Activated naive CD4-positive, alpha-beta T cell treated with anti-CD3 and anti-CD28 coated beads, Interleukin-2, amount 10 ng/mL, durations not matched to agents 7 days and 5 days (primary cell): ENCODE measurements around the gene ASH1L.

ENCODE experiments used
- CTCF ChIA-PET: fragments of 350-600 bp; sonication (Branson Sonifier 250); formaldehyde crosslinking; loops from one replicate; lab custom pipeline; 2021; ENCODE audit warnings: antibody characterized with exemption; lab: Charles Lee
- DNase-seq: peaks from one replicate; pipeline ENCODE4 v3.0.0-alpha.2; 2020
- H3K27ac Mint-ChIP-seq: one replicate; pipeline ENCODE4 v1.8.0; 2021; ENCODE audit warnings: mild to moderate bottlenecking, moderate library complexity, mixed read lengths
- H3K27me3 Mint-ChIP-seq: one replicate; pipeline ENCODE4 v1.8.0; 2021; ENCODE audit warnings: mild to moderate bottlenecking, mixed read lengths
- H3K36me3 Mint-ChIP-seq: one replicate; pipeline ENCODE4 v1.8.0; 2021; ENCODE audit warnings: mixed read lengths
- H3K4me1 Mint-ChIP-seq: one replicate; pipeline ENCODE4 v1.8.0; 2021; ENCODE audit warnings: mixed read lengths
- H3K4me3 Mint-ChIP-seq: one replicate; pipeline ENCODE4 v1.8.0; 2021; ENCODE audit warnings: mild to moderate bottlenecking, moderate library complexity, mixed read lengths
- H3K9me3 Mint-ChIP-seq: one replicate; pipeline ENCODE4 v1.8.0; 2021; ENCODE audit warnings: mixed read lengths

Gene ASH1L

DNA sequence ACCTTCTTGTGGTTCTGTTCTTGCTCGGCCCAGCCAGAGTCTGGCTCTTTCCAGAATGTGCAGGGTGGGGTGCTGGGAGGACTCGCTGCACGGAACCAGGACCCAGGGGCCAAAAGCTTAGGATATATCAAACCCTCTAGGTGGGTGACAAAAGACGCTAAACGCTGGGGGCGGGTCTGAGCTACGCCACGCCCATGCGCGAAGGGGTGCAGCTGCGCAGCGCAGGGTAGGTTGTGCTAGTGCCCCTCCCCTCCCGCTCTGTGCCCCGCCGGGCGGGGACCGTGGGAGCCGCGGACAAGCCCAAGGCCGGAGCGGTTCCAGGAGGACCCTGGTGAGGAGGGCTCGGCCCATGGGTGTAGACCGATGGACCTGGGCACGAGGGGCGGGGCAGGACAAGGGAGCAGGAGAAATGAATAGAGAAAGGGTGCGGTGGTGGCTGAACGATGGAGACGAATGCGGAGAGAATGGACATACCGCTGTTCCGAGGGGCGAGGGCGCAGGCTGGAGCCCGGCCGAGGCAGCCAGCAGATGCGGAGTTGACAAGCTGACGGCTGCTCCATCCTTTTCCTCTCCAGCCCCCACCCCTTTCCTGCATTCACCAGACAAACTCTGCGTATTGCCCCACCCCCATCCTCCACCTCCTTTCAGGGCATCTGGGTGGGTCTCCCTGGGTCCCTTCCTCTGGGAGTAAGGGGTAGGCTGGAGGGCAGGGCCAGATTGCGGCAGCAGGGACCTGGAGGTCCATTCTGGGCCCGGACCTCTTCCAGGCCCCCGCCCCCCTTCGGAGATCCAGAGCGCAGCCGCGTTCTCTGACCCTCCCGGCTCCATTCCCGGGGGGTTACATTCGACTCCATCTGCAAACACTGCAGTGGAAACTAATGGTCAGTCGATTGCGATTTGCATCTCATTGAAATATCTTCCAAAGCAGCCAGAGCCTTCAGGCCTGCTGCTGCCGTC, 241.7 kb downstream of the ASH1L start, which contains the start of gene RUSC1:
Gene RUSC1, plus strand, starts transcription at position 234 of the 957 bp plus-strand sequence. CDS start 880 bp downstream, outside the sequence.
- Mint-ChIP-seq H3K27ac (peak within 1 kb of the TSS; percentile 71), H3K27me3 (no peaks in the 10 kb centered on the region), H3K9me3 (no peaks in the 10 kb centered on the region), H3K4me3 (peak within 1 kb of the TSS; percentile 64), H3K36me3 (peaks cover 33% of the 10 kb centered on the region), H3K4me1 (peaks cover 51% of the 10 kb centered on the region)
- CTCF ChIA-PET: interaction anchor here (1.0 to 9.5 kb wide), 8 partner anchors 8 to 71 kb away, joined by 3 to 138 read pairs (median 4); partner anchors contain the start of genes CLK2, FDPS and SCAMP3
- DNase-seq: peak; percentile 89

DNA sequence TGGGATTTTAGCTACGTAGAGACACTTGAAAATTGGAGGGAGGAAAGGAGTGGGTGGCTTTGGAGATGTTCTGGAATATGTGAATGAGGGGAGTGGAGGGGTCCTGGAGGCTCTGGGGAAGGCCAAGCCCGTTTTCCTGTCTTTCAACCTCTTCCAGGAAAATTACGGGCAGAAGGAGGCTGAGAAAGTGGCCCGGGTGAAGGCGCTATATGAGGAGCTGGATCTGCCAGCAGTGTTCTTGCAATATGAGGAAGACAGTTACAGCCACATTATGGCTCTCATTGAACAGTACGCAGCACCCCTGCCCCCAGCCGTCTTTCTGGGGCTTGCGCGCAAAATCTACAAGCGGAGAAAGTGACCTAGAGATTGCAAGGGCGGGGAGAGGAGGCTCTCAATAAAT, 242.4 kb downstream of the ASH1L start:
- DNase-seq: no peak
- no peaks in the 10 kb centered on the region for H3K9me3 Mint-ChIP-seq
- peaks cover 33% of the 10 kb centered on the region for H3K36me3 Mint-ChIP-seq
- H3K4me1 Mint-ChIP-seq: peaks cover 46% of the 10 kb centered on the region
- CTCF ChIA-PET: interaction anchor here (1.0 to 9.5 kb wide), 4 partner anchors 12 to 70 kb away, joined by 3 to 138 read pairs (median 4); partner anchors contain the start of genes CLK2 and FDPS
- peak overlapping the region; percentile 71 for H3K27ac Mint-ChIP-seq
- H3K4me3 Mint-ChIP-seq: peak overlapping the region; percentile 63
- H3K27me3 Mint-ChIP-seq: no peaks in the 10 kb centered on the region

DNA sequence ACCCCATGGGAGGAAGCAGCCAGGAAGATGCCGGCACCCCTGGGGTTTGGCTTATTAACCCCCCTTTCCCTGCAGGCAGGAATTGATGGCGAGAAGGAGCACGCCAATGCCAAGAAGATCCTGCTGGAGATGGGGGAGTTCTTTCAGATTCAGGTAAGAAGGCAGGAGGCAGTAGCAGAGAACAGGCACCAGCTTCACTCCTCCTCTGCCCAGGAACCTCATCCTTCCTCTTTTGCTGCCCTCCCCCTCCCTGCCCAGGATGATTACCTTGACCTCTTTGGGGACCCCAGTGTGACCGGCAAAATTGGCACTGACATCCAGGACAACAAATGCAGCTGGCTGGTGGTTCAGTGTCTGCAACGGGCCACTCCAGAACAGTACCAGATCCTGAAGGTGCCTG, 243.1 kb downstream of the ASH1L start:
- H3K4me1 Mint-ChIP-seq: peaks cover 41% of the 10 kb centered on the region
- CTCF ChIA-PET: interaction anchor here (0.6 to 9.5 kb wide), 3 partner anchors 11 to 69 kb away, joined by 4 to 138 read pairs (median 5); partner anchors contain the start of gene FDPS
- no peak overlapping the region for H3K4me3 Mint-ChIP-seq
- no peaks in the 10 kb centered on the region for H3K9me3 Mint-ChIP-seq
- no peak for DNase-seq
- H3K36me3 Mint-ChIP-seq: peaks cover 37% of the 10 kb centered on the region
- peak overlapping the region; percentile 8 for H3K27ac Mint-ChIP-seq
- no peaks in the 10 kb centered on the region for H3K27me3 Mint-ChIP-seq

DNA sequence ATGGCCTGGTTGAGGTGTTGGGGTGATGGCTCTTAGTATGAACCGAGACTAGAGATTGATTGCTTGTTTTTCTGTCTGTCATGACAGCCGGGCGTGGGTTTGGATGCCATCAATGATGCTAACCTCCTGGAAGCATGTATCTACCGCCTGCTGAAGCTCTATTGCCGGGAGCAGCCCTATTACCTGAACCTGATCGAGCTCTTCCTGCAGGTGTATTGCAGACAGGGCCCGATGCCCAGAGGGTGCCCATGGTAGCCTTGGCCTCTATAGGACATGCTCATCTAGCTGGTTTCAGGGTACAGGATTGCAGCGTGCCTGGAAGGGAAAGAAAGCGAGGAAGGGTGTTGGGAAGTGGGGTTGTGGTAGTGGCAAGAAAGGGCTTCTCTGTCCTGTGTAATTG, 244.5 kb downstream of the ASH1L start:
- H3K27me3 Mint-ChIP-seq: no peaks in the 10 kb centered on the region
- peaks cover 45% of the 10 kb centered on the region for H3K4me1 Mint-ChIP-seq
- H3K4me3 Mint-ChIP-seq: no peak overlapping the region
- peaks cover 43% of the 10 kb centered on the region for H3K36me3 Mint-ChIP-seq
- no peak overlapping the region for H3K27ac Mint-ChIP-seq
- DNase-seq: no peak
- no peaks in the 10 kb centered on the region for H3K9me3 Mint-ChIP-seq
- CTCF ChIA-PET: interaction anchor here (2.0 kb wide), 1 partner anchor 67 kb away, joined by 13 read pairs; no protein-coding TSS in a partner anchor

DNA sequence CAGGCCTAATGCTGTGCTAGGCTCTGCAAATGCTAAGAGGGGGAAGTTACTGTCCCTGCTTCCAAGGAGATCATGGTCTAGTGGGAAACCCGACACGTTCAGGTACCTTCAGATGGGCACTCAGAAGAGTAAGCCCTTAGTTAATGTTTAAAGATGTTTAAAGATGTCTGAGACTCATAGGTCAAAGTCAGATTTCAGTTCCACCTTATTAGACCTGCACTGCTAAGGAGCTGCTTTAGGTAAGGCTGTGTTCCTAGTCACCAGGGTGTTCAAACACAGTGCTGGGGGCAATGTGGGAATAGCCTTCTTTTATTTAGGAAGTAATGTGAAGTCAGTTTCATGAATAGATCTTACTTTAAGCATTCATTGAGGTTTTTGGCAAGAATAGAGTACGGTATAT, 245.7 kb downstream of the ASH1L start:
- Mint-ChIP-seq H3K4me1 (peaks cover 45% of the 10 kb centered on the region), H3K9me3 (no peaks in the 10 kb centered on the region), H3K27me3 (no peaks in the 10 kb centered on the region), H3K36me3 (peaks cover 52% of the 10 kb centered on the region), H3K27ac (no peak overlapping the region), H3K4me3 (no peak overlapping the region)
- CTCF ChIA-PET: interaction anchor here (0.5 to 2.0 kb wide), 2 partner anchors 66 to 591 kb away, joined by 3 to 13 read pairs; no protein-coding TSS in a partner anchor
- DNase-seq: no peak

DNA sequence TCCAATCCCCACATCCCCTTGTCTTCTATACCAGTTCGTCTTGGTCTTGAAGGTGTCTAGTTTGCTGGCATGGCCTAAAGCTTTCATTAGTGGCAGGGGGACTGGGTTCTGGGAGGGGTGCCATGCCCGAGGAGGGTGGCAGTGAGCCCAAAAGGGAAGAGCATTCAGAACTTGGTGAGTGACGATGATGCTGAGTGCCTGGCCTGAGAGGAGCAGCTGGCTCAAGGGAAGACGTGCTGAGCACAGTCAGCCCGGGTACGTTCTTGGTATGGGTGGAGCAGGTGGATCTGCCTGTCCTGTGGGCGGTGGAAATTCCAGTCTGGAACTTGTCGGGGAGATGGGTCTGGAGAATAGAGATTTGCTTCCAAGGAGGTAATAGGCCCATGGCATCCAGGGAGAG, 249.3 kb downstream of the ASH1L start:
- H3K4me1 Mint-ChIP-seq: peaks cover 38% of the 10 kb centered on the region
- peaks cover 56% of the 10 kb centered on the region for H3K36me3 Mint-ChIP-seq
- no peak overlapping the region for H3K27ac Mint-ChIP-seq
- DNase-seq: no peak
- no peaks in the 10 kb centered on the region for H3K27me3 Mint-ChIP-seq
- CTCF ChIA-PET: interaction anchor here (2.2 kb wide), 1 partner anchor 9 kb away, joined by 7 read pairs; no protein-coding TSS in a partner anchor
- H3K4me3 Mint-ChIP-seq: no peak overlapping the region
- no peaks in the 10 kb centered on the region for H3K9me3 Mint-ChIP-seq

DNA sequence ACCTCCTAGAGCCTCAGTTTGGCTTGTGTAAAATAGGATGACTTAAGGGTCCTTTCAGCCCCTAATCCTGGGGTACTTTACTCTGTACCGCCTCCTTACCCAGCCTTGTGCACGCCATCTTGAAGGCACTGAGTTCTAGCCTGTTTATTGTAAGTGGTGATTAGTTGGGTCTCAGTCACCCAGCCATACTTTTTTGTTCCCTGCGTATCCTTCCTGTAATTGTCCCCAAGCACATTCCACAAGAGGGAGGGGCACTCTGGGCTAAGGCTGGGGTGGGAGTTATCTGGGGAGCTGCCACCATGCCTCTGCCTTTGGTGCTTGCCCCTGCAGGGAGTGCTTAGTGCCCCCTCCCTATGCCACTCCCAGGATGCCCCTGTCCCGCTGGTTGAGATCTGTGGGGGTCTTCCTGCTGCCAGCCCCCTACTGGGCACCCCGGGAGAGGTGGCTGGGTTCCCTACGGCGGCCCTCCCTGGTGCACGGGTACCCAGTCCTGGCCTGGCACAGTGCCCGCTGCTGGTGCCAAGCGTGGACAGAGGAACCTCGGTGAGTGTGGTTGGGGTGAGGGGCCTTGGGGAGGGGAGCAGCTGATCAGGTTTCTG, 253.1 kb downstream of the ASH1L start:
- H3K9me3 Mint-ChIP-seq: no peaks in the 10 kb centered on the region
- peaks cover 39% of the 10 kb centered on the region for H3K36me3 Mint-ChIP-seq
- no peak for DNase-seq
- CTCF ChIA-PET: interaction anchor here (1.2 to 2.1 kb wide), 2 partner anchors 12 to 59 kb away, joined by 3 to 6 read pairs; no protein-coding TSS in a partner anchor
- peaks cover 45% of the 10 kb centered on the region for H3K4me1 Mint-ChIP-seq
- peak overlapping the region; percentile 91 for H3K4me3 Mint-ChIP-seq
- H3K27me3 Mint-ChIP-seq: peaks cover 6% of the 10 kb centered on the region
- peak overlapping the region; percentile 95 for H3K27ac Mint-ChIP-seq

DNA sequence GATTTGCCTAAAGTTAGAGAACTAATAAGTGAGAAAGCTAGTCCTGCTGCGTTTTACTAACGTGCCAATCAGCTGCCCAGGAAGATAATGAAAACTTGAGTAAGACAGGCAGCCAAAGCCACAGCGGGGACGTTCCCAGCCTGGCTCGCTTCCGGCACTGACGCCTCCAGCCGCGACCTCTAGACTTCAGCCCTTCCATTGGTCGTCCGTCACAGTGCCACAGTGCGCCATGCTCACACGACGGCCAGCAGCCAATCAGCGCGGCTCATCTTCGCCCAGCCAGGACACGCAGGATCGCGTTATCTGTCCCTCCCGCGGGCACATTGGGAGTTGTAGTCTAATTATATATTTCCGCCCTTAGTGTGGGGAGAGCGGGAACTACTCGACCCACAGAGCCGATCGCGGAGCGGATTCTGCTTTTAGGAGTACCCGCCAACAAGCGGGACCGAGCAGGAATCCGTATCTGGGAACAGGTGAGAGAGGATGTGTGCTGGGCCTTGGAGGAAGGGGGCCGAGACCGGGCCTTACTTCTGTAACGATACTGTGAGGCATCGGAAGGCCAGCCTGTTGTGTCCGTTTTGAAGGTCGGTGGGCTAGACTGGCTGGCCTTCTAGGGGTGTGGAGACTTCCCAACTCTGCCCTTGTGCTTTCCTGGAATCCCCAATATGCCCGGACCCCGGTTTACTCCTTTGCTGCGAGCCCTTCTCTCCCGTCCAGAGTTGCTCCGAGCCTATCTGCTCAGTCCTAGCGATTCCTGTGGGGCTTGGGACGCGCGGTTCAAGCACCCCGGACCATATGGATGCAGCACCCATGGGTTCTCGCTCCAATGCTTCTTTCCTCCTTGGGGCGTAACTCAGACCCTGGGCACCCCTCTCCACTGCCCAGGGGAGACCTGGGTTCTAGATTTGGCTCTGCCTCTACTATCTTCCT, 253.8 kb downstream of the ASH1L start, which contains the start of gene FDPS:
Gene FDPS, plus strand, starts transcription at position 374 of the 930 bp plus-strand sequence. CDS start 924 bp downstream, outside the sequence.
- Mint-ChIP-seq H3K9me3 (no peaks in the 10 kb centered on the region), H3K4me3 (peak within 1 kb of the TSS; percentile 91), H3K27me3 (peaks cover 13% of the 10 kb centered on the region), H3K4me1 (peaks cover 45% of the 10 kb centered on the region), H3K27ac (peak within 1 kb of the TSS; percentile 95), H3K36me3 (peaks cover 39% of the 10 kb centered on the region)
- CTCF ChIA-PET: interaction anchor here (0.8 to 4.7 kb wide), 8 partner anchors 11 to 134 kb away, joined by 3 to 39 read pairs (median 4); partner anchors contain the start of gene RUSC1
- peak; percentile 99 for DNase-seq

DNA sequence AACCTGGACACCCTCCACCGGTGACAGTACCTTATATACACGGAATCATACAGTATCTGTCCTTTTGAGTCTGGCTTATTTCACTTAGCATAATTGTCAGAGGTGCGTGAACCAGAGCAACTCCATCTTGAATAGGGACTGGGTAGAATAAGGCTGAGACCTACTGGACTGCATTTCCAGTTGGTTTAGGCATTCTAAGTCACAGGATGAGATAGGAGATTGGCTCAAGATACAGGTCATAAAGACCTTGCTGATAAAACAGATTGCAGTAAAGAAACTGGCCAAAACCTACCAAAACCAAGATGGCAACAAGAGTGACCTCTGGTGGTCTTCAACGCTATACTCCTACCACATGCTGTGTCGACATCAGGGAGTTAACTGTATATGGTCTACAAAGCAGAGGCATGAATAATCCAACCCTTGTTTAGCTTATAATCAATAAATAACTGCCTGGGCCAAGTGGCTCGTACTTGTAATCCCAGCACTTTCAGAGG, 255.3 kb downstream of the ASH1L start:
- peak overlapping the region; percentile 91 for H3K4me3 Mint-ChIP-seq

DNA sequence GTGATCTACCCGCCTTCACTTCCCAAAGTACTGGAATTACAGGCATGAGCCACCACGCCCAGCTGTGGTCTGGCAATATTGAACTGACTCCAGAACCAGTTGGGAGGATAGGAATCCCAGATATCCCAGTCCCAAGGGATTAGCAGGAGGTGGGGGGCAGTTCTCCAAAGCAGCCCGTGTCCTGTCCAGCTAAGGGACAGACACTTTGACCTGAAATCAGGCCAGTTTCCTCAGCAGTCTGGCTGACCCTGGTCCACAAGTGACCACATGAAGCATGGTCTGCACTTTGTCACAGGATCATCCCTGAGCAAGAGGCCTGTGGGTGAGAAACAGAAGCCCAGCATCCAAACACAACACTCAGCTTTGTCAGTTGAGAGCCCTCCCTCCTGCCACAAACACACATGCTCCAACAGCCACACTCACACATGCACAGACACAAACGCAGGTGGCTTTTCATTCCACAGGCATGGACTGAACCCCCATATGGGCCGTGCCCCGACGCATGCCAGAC, 256.7 kb downstream of the ASH1L start:
- peak overlapping the region; percentile 34 for H3K27ac Mint-ChIP-seq
- peaks cover 25% of the 10 kb centered on the region for H3K4me1 Mint-ChIP-seq
- H3K4me3 Mint-ChIP-seq: peak overlapping the region; percentile 14
- H3K9me3 Mint-ChIP-seq: no peaks in the 10 kb centered on the region
- CTCF ChIA-PET: interaction anchor here (4.7 kb wide), 1 partner anchor 56 kb away, joined by 39 read pairs; no protein-coding TSS in a partner anchor
- peaks cover 17% of the 10 kb centered on the region for H3K36me3 Mint-ChIP-seq
- DNase-seq: no peak
- peaks cover 17% of the 10 kb centered on the region for H3K27me3 Mint-ChIP-seq

More for the DNA sequence above, 255.3 kb downstream of the ASH1L start:
- CTCF ChIA-PET: interaction anchor here (0.6 to 4.7 kb wide), 5 partner anchors 15 to 1353 kb away, joined by 3 to 39 read pairs (median 3); no protein-coding TSS in a partner anchor
- DNase-seq: no peak
- peak overlapping the region; percentile 95 for H3K27ac Mint-ChIP-seq
- H3K36me3 Mint-ChIP-seq: peaks cover 28% of the 10 kb centered on the region
- H3K9me3 Mint-ChIP-seq: no peaks in the 10 kb centered on the region
- H3K4me1 Mint-ChIP-seq: peaks cover 37% of the 10 kb centered on the region
- H3K27me3 Mint-ChIP-seq: peaks cover 13% of the 10 kb centered on the region

DNA sequence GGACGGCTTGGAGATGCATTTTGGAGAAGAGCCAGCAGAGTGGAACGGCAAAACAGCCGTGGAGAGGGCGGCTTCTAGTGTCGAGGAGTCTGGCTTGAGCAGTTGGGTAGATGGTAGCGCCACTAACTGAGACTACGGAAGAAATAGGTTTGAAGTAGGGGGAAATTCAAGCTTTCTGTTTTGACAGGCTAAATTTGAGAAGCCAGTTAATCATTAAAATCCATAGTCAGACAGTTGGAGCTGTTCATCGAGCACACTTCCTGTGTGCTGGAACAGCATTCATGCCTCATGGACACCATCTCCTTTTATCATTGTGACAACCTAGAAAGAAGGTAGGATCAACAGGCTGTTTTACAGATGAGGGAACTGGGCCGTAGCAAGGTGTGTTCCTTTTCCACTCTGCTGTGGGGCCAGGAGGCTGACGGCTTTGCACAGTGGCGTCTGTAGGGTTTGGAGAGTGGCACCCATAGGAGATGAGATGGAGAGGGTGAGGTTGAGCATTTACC, 258.0 kb downstream of the ASH1L start:
- Mint-ChIP-seq H3K4me1 (peaks cover 14% of the 10 kb centered on the region), H3K36me3 (peaks cover 5% of the 10 kb centered on the region), H3K27ac (no peak overlapping the region), H3K27me3 (peaks cover 22% of the 10 kb centered on the region), H3K9me3 (no peaks in the 10 kb centered on the region), H3K4me3 (no peak overlapping the region)
- DNase-seq: no peak
- CTCF ChIA-PET: interaction anchor here (4.7 kb wide), 1 partner anchor 55 kb away, joined by 39 read pairs; no protein-coding TSS in a partner anchor

DNA sequence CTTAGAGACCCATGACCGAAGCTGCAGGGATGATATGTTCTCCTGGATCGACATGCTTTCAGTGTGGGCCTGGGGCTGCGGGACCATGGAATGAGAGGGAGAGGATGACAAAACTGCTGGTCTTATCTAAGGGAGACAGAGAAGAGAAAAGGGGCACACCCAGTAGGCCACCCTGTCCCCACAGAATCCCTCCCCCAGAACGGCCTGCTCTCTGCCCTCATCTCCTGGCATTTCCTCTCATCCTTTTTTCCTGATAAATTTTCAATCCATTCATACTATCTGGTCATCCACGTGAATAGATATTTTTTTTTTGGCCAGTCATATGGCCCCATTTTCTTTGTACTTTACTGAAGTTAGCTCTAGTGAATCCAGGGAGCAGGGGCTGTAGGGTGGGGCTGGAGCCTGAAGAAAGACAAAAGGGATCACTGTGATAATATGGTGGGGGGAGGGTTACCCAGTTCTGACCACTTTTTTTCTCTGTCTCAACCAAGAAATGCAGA, 261.2 kb downstream of the ASH1L start, which contains the start of gene PKLR:
Gene PKLR, minus strand, starts transcription at position 97 of the 500 bp plus-strand sequence. Its CDS starts 43 bp downstream, at position 54.
- DNase-seq: no peak
- peaks cover 2% of the 10 kb centered on the region for H3K4me1 Mint-ChIP-seq
- peaks cover 48% of the 10 kb centered on the region for H3K27me3 Mint-ChIP-seq
- no peak within 1 kb of the TSS for H3K27ac Mint-ChIP-seq
- CTCF ChIA-PET: no interaction called here
- H3K9me3 Mint-ChIP-seq: no peaks in the 10 kb centered on the region
- H3K4me3 Mint-ChIP-seq: no peak within 1 kb of the TSS
- H3K36me3 Mint-ChIP-seq: no peaks in the 10 kb centered on the region
